ENCODE data around the gene LAMA2.

The LAMA2 gene

GRCh38 chr6:129215916-129216520 is 333.1 kb downstream of the LAMA2 start:
- no peak for ATAC-seq

GRCh38 chr6:129217701-129218100 is 334.8 kb downstream of the LAMA2 start:
- no peak for ATAC-seq

DNA sequence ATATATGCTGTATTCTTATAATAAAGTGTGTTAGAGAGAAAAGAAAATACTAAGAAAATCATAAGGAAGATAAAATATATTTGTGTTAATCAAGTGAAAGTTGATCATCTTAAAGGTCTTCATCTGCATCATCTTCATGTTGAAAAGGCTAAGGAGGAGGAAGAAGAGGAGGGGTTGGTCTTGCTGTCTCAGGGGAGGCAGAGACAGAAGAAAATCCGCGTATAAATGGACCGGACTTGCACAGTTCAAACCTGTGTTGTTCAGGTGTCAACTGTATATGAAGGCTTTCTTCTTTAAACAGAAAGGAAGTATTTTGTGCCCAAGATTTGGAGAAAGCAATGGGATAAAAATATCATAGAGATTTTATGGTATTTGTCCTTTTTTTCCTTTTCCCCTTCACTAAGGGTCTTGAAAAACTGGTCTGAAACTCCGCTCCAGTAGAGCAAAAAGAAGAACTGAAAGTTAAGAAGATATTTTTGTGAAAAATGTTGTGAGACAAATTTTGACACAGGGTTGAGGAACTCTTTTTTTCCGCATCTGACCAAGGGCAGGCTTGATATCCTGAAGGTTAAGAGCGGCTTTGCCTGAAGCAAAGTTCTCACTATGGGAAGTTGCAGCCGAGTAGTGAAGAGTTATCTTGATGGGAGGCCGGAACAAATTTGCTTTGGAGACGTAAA is 350.7 kb downstream of the LAMA2 start:
- ATAC-seq, result no peak

DNA sequence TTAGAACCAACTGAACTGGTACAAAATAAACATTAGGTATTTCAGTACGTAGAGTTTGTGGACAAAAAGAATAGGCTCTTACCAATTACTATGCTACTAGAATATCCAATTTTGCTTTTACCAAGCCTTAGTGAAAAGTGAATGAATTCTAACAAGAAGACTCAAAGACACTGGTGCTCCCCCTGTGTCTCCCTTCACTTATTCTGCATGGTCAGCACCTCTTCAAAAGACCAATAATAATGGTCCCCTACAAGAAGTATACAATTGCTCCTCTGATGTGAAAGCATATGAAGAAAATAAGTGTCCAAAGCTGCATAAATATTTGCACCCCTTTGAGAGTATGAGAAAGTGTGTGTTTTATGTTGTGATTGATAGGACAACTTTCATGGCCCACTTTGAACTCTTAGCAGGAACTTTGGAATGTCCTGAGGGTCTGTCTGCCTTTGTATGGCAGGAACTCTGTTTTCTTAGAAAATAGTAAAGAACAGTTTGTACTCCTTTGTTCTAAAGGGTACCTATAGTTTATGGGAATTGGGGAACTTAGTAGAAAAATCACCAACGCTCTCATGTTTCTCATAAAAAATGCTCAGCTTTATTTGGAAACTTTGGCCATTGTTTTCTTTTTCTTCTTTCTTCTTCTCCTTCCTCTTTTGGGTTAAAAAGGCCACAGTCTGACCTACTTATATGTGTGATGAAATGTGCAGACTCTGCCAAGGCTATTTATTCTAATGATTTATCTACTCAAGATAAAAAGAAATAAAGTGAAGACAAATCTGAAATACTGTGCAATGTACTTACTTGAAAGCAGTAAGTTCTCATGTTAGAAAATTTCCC is 352.4 kb downstream of the LAMA2 start:
- no peak for ATAC-seq

GRCh38 chr6:129236001-129236517 is 353.1 kb downstream of the LAMA2 start:
- no peak for ATAC-seq

GRCh38 chr6:129238991-129239390 is 356.1 kb downstream of the LAMA2 start:
- no peak for ATAC-seq

DNA sequence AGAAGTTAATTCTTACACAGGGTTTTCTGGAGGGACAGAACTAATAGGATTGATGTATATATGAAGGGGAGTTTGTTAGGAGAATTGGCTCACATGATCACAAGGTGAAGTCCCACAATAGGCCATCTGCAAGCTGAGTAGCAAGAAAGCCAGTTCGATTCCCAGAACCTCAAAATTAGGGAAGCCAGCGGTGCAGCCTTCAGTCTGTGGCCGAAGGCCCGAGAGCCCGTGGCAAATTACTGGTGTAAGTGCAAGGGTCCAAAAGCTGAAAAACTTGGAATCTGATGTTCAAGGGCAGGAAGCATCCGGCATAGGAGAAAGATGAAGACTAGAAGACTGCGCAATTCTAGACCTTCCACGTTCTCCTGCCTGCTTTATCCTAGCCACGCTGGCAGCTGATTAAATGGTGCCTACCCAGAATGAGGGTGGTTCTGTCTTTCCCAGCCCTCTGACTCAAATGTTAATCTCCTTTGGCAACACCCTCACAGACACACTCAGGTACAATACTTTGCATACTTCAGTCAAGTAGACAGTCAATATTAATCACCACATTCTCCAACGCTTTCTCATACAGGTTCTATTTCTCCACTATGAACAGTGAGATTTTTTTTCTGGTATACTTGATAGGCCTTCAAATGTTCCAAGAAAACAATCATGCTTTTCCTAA is 357.0 kb downstream of the LAMA2 start:
- no peak for ATAC-seq

GRCh38 chr6:129240492-129240853 is 357.5 kb downstream of the LAMA2 start:
- ATAC-seq, result no peak

DNA sequence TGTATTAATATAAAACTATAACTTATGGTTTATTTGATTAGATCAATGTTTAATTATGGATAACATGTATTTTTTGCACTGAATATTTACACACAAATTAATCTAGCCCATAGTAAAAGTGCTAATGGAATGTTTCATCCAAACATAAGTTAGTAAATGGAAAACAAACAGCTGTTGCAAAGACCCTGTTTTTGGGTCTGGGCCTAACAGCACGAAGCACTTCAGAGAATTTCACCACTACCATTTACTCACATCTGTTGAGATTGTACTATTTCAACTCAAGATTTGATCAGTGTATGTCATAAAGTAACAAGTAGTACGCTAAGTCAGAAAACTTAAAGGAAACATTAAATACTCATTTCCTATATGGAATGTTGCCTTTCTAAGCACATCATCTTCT is 359.6 kb downstream of the LAMA2 start:
- ATAC-seq, result no peak

DNA sequence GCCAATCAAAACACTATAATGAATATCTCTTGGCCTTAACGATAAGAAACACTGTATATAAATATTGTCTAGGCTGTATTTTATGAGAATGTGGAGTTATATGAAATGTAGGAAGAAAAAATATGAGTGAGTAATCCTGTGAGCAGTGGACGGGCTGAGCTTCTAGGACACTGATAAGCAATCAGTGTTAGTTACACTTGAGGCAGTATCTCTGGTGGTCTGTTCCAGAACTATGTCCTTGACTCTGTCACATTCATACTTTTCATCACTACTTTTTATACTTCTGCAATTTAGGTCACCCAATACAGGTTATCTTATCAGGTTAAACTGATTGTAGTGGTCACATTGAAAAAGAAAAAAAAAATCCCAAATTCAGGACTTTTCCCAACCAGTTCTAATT is 360.4 kb downstream of the LAMA2 start:
- no peak for ATAC-seq

GRCh38 chr6:129248946-129249345 is 366.0 kb downstream of the LAMA2 start:
- no peak for ATAC-seq

GRCh38 chr6:129251669-129252376 is 368.9 kb downstream of the LAMA2 start:
- ATAC-seq, result peak; percentile 67 to 73

GRCh38 chr6:129252377-129253071 is 369.6 kb downstream of the LAMA2 start:
- no peak for ATAC-seq

DNA sequence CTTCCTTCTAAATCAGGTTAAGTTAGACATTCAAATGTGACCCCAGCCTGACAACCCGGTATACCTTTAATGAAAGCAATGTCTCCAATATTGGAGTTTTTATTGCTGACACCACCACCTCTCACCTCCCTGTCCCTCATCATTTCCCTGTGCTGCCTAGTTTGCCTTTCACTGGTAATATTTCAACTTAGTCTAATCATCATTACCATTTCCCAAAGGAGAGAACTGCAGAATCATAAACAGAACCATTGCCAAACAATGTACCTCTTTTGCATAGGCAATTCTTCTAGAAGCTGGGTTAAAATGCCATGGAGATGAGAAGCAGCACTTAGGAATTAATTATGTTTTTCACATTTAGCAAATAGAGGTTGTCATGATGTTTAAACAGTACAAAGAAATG is 370.3 kb downstream of the LAMA2 start:
- no peak for ATAC-seq

DNA sequence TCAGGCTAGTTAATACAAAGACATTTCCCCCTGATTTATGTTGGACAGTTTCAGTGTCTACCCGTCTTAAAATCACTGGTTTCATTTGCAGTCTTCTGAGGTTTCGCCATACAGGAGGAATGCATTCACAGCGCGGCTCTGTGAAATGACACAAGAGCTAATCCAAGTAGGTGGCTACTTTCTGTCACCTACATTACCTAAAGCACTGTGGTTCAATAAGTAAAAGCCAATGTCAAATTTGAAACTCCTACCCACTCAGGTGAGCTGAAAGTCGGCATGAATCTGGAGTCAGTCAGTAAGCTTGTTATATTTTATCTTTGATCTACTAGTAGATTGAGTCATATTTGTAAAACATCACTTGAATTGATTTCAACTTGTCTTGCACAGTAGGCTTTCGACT is 370.8 kb downstream of the LAMA2 start:
- ATAC-seq, result peak; percentile 14 to 33

DNA sequence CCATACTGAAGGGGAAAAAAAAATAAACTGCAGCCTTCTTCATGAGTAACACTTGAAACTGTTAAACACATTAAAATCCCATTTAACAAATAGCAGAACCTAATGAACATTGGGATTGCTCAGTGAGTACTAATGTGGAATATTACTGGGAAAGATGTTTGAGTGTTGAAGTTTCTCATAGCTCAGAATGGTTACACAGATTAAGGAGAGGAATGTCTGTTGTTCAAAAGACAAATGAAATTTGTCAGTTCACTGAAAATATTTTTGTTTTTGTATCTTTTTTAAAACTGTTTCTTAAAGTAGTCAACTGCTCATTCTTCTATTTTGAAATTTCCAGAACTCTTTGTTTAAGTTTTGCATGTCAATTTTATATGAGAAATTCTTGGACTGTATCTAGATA is 374.3 kb downstream of the LAMA2 start:
- ATAC-seq, result no peak

DNA sequence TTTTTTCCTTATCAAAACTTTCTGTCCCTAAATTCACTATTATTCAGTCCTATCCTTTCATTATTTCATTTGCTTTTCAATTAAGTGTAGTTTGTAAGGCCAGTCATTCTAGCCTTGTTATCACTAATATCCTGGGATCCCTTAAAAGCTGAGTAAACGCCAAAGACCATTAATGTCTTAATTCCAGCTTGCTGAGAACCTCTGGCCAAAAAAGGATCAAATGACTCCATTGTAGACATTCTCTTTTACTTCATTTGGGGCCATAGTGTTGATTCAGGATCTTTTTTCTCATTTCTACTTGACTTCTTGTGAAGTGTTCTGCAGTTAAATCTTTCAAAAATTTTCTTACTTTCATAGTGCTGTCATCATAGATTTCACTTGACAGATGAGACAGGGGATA is 379.7 kb downstream of the LAMA2 start:
- no peak for ATAC-seq

- ATAC-seq, result no peak
Measured at GRCh38 chr6:129263176-129263575, 380.2 kb downstream of the LAMA2 start.

DNA sequence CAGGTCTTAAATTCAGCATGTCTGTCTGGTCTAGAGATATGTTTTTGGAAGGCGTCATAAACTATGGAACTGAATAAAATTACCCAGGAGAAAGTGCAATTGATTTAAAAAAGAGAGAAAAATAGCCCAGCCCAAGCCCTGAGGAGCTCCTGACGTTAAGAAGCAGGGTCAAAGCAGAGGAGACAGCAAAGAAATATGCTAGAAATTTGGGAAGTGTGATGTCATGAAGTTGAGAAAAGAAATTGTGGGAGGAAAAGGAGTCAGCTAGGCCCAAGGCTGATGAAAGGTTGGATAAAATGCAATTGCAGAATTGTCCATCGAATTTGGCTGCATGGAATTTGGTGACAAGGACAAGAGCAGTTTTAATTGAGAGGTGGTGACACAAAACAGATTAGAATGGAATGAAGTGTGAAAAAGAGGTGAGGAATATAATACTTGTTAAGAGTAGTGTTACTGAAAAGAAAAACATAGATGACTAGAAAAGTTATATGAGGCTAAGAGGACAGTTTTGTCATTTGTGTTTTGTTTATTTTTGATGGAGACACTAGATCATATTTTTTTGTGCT is 381.6 kb downstream of the LAMA2 start:
- ATAC-seq, result no peak

DNA sequence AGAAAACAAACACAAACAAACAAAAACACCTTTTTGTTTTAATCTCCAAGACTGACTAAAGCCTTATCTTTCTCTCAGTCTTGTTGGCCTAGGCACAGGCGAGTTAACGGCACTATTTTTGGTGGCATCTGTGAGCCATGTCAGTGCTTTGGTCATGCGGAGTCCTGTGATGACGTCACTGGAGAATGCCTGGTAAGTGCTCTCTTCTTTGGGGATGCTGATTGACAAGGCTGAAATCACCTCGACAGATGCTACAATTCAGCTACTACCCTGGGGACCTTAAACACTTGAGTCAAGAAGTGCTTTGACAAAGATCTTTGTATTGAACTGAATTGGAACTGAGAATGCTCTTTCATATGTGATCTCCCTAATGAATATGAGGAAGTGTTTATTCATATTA is 384.1 kb downstream of the LAMA2 start:
- ATAC-seq, result no peak

GRCh38 chr6:129269076-129269475 is 386.1 kb downstream of the LAMA2 start:
- ATAC-seq, result no peak

GRCh38 chr6:129269891-129270290 is 387.0 kb downstream of the LAMA2 start:
- ATAC-seq, result no peak
